Right kidney (tissue), 1 donor: ENCODE measurements around the gene PCDHB15.
"Not testable (repeated sequence)": the region's sequence is repeated elsewhere in the genome, so short reads cannot be mapped to it uniquely, and the experiment has no call there.

ENCODE experiments used
- DNase-seq: peaks from one replicate; pipeline ENCODE4 v3.0.0-alpha.2; 2016

The PCDHB15 gene

DNA sequence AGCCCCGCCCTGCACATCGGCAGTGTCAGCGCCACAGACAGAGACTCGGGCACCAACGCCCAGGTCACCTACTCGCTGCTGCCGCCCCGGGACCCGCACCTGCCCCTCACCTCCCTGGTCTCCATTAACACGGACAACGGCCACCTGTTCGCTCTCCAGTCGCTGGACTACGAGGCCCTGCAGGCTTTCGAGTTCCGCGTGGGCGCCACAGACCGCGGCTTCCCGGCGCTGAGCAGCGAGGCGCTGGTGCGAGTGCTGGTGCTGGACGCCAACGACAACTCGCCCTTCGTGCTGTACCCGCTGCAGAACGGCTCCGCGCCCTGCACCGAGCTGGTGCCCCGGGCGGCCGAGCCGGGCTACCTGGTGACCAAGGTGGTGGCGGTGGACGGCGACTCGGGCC is 1.8 kb downstream of the PCDHB15 start:
- not testable (repeated sequence) for DNase-seq

- not testable (repeated sequence) for DNase-seq
Observed at GRCh38 chr5:141247434-141247833, 2.2 kb downstream of the PCDHB15 start.

GRCh38 chr5:141250576-141250975 is 5.4 kb downstream of the PCDHB15 start:
- no peak for DNase-seq

DNA sequence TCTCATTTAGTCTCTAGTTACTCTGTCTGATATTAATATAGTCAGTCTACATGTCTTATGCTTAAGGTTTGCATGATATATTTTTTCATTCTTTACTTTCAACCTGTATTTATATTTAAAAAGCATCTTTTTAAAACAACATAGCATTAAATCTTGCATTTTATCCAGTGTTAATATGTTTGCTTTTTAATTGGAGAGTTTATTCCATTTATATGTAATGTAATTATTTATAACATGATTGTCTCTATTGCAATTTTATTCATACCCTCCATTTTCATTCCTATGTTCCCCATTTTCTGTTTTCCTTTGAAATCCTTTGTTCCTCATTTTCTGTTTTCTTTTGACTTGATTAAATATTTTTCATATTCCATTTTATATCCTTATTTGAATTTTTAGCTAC is 13.3 kb downstream of the PCDHB15 start:
- DNase-seq: no peak

DNA sequence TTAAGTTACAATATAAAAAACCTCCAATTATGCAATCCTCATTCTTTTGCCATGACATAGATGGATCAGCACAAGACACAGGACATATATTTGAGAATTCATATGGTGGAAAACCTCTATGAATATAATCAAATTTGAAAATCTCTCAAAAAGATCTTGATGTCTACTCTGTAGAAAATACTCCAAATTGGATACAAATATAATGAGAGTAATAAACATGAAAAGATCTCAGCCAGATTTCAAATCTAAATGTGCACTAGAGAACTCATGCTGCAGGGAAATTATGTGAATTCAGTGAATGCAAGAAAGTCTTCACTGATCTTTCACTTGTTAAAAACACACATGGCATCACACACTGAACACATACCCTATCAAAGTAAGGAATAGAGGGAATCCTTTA is 13.8 kb downstream of the PCDHB15 start:
- DNase-seq: no peak

DNA sequence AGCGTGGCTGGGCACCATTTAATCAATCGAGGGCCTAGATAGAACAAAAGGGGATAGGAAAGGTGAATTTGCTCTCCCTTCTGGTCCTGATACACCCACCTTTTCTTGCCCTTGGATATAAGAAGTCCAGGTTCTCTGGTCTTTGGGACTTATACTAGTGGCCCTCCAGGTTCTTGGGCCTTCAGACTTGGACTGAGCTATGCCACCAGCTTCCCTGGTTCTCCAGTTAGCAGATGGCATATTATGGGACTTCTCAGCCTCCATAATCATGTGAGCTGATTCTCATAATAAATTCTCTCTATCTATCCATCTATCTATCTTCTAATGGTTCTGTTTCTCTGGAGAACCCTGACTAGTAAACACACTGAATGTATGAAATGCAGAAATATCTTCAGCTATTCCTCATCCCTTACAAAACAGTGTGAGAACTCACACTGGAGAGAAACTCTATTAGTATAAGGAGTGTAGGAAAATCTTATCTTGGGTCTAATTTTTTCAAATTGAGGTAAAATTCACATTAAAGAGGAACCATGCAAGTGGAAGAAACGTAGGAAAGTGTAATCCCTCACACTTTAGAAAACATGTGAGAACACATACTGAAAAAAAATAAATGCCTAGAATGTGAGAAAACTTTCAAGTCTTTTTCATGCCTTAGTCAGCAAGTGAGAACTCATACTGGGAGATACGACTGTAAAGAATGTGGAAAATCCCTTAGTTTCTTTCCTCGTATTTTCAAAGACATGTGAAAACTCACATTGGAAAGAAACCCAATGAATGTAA is 15.5 kb downstream of the PCDHB15 start:
- DNase-seq: no peak

DNA sequence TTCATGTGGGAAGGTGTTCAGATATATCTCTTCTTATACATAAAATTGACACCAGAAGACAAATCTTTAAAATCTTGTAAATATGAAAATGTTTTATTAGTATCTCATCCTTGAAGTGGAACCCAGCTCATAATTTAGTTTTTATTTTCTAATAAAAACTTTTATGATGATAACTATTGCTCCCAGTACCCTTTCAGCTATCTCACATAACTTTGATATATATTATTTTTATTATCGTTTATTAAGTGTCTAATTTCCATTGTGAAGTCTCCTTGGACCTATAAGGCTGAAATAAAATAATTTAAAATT is 16.0 kb downstream of the PCDHB15 start:
- no peak for DNase-seq

DNA sequence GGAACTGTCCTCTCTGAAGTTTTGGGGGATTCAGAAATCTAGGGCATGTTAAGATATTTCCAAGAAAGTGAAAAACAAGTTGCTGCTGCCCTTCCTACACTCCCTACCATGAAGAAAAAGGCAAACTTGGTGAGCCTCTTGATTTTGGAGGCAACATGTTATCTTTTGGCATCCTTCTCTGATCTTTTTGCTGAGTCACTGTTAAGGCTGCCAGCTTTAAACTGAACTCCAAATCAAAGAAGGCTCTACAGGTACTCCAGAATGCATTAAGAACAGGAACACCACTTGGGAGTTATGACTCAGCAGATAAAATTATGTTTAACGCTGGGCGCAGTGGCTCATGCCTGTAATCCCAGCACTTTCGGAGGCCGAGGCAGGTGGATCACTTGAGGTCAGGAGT is 24.0 kb downstream of the PCDHB15 start:
- DNase-seq: no peak

GRCh38 chr5:141272906-141273305 is 27.7 kb downstream of the PCDHB15 start:
- no peak for DNase-seq

GRCh38 chr5:141298376-141298775 is 53.2 kb downstream of the PCDHB15 start:
- DNase-seq: no peak
